Measurements from ENCODE around the gene OTUD5.

- TF ChIP-seq CTCF (conservative IDR thresholded peaks at IDR 0.05): no peak
- no peak for TF ChIP-seq ZFX (IDR thresholded peaks at IDR 0.05)
These were observed 25.7 kb upstream of the OTUD5 start for GRCh38 chrX:48983081-48983480.

Data from C4-2B (cell line).